GM12878 (cell line): Measurements from ENCODE around the gene UBE3D. TPM values are rescaled to one million over a fixed set of nuclear protein-coding genes. Genes with fewer than 3 reads are reported as not detected.

ENCODE experiments used
- CBFB ChIP-seq: IDR thresholded peaks from 2 replicates; pipeline ENCODE4 v1.6.1; 2016; ENCODE audit warnings: antibody characterized with exemption, low read depth
- CREB1 ChIP-seq: IDR thresholded peaks from 2 replicates; pipeline ENCODE4 v1.6.1; 2012; ENCODE audit warnings: low read depth, mild to moderate bottlenecking, inconsistent platforms
- HDAC2 ChIP-seq: fragments of 200-600 bp; sonication (generic); IDR thresholded peaks from 2 replicates; pipeline ENCODE4 v1.6.1; 2017
- IRF3 ChIP-seq: fragments of 450-650 bp; IDR thresholded peaks from 2 replicates; pipeline ENCODE4 v1.6.1; 2014; ENCODE audit warnings: mild to moderate bottlenecking
- SUZ12 ChIP-seq: fragments of 200-600 bp; sonication (generic); IDR thresholded peaks from one replicate; pipeline ENCODE4 v1.6.1; 2018; ENCODE audit warnings: antibody characterized with exemption, mild to moderate bottlenecking; ENCODE audit not compliant: unreplicated experiment
- TARDBP ChIP-seq: IDR thresholded peaks from 2 replicates; pipeline ENCODE4 v1.6.1; 2016; ENCODE audit warnings: borderline replicate concordance
- ZNF217 ChIP-seq: fragments of 450-650 bp; IDR thresholded peaks from 2 replicates; pipeline ENCODE4 v1.6.1; 2017; ENCODE audit warnings: antibody characterized with exemption, mild to moderate bottlenecking
- ZSCAN29 ChIP-seq: fragments of 450-650 bp; IDR thresholded peaks from 2 replicates; pipeline ENCODE4 v1.6.1; 2017; ENCODE audit warnings: mild to moderate bottlenecking, moderate library complexity
- polyA plus RNA-seq, 11 experiments: library from polyadenylated mRNA; depleted of rRNA in 4 of 11; unstranded in 6 of 11; stranded (reverse) in 5 of 11; fragments of >200 nt; fragmentation: Nextera tagmentation in 4 of 11; fragmentation: Illumina TruSeq in 1 of 11; extraction: Ambion mirVana in 4 of 11; extraction: Trizol in 1 of 11; gene quantifications; 1 replicate in 1 of 11; 2 replicates in 10 of 11; pipeline versions ENCODE4 v1.2.1 to v1.2.3, GENCODE V29; 2011 to 2016; ENCODE audit warnings: inconsistent platforms in 2 of 11, missing spikeins in 2 of 11, low read depth in 1 of 11
- total RNA-seq, 4 experiments: library from RNA; depleted of rRNA in 3 of 4; stranded (reverse); fragments of >200 nt in 3 of 4; fragmentation: Illumina TruSeq in 1 of 4; extraction: Trizol in 1 of 4; gene quantifications; 2 replicates each; pipeline versions ENCODE4 v1.2.1 to v1.2.3, GENCODE V29; 2013 to 2021
- TF ChIP-seq, protein P1 (sequence below): fragments of 450-650 bp; IDR thresholded peaks from 2 replicates; pipeline ENCODE4 v1.6.1; 2017; ENCODE audit warnings: mild to moderate bottlenecking
- TF ChIP-seq, protein P2 (sequence below): IDR thresholded peaks from 2 replicates; pipeline ENCODE4 v1.6.1; 2011; ENCODE audit warnings: mild to moderate bottlenecking, low read depth, low read length, moderate library complexity; ENCODE audit not compliant: insufficient replicate concordance

The UBE3D gene
- total and polyA plus RNA-seq, 10 of the 15 experiments (the other 5 are each of a cell fraction or from before 2014, with no cell fraction given), result 4.3 to 9.0 (median 7.5) TPM

- TF ChIP-seq, protein P1, sequence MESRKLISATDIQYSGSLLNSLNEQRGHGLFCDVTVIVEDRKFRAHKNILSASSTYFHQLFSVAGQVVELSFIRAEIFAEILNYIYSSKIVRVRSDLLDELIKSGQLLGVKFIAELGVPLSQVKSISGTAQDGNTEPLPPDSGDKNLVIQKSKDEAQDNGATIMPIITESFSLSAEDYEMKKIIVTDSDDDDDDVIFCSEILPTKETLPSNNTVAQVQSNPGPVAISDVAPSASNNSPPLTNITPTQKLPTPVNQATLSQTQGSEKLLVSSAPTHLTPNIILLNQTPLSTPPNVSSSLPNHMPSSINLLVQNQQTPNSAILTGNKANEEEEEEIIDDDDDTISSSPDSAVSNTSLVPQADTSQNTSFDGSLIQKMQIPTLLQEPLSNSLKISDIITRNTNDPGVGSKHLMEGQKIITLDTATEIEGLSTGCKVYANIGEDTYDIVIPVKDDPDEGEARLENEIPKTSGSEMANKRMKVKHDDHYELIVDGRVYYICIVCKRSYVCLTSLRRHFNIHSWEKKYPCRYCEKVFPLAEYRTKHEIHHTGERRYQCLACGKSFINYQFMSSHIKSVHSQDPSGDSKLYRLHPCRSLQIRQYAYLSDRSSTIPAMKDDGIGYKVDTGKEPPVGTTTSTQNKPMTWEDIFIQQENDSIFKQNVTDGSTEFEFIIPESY, result no peak
- TF ChIP-seq SUZ12 (no peak), IRF3 (no peak), ZNF217 (no peak), ZSCAN29 (no peak), HDAC2 (no peak), TARDBP (no peak), CREB1 (no peak), CBFB (no peak)
- TF ChIP-seq, protein P2, sequence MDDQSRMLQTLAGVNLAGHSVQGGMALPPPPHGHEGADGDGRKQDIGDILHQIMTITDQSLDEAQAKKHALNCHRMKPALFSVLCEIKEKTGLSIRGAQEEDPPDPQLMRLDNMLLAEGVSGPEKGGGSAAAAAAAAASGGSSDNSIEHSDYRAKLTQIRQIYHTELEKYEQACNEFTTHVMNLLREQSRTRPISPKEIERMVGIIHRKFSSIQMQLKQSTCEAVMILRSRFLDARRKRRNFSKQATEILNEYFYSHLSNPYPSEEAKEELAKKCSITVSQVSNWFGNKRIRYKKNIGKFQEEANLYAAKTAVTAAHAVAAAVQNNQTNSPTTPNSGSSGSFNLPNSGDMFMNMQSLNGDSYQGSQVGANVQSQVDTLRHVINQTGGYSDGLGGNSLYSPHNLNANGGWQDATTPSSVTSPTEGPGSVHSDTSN, result no peak
Measured at GRCh38 chr6:82877213-82878195, 188.1 kb downstream of the UBE3D start (continued).
